ENCODE data around the gene SLC7A9.

The SLC7A9 gene

DNA sequence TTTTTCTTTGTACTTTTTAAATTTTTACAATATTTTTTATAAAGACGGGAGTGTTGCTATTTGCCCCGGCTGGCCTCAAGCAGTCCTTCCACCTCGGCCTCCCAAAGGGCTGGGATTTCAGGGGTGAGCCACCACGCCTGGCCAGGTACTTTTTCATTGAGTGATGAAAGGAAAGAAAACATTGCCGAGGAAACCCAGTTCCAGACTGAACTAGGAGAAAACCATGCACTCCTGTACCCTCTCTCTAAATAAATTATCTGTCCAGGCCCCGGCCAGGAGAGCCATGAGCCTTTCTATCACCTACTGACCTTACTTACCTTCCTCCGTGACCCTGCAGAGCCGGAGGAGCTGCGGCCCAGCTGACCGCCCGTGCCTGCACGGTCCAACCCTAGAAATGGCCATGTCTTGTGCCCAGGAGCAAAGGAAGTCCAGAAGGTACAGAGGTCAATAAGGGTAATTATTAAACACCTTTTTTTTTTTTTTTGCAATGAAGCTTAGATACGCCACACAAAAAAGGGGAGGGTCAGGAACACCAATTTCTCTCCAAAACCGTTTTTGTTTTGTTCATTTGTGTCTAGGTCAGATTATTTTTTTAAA is at the start of gene SLC7A9:
SLC7A9 (minus strand) TSS at position 399 of the 597 bp plus-strand sequence. CDS start 1,233 bp downstream, outside the sequence.
- no peak for DNase-seq (ENCODE audit: low read depth, low spot score)

DNA sequence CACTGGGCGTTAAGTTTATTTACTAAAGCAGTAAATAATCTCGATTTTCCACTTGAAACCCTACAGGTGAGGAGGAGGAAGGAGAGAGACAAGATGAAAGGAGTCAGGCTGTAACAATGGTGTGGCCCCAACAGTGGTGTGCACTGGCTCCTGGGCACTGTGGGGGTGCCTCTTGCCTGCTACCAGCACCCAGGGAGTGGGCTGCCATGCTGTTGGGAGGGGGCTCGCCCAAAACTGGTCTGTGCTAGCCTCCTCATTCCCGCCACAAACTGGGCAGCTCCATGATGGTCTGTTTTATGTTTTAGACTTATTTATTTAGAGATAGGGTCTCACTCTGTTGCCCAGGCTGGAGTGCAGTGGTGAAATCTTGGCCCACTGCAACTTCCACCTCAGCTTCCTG is 49.8 kb upstream of the SLC7A9 start:
- no peak for DNase-seq (ENCODE audit: low read depth, low spot score)

DNA sequence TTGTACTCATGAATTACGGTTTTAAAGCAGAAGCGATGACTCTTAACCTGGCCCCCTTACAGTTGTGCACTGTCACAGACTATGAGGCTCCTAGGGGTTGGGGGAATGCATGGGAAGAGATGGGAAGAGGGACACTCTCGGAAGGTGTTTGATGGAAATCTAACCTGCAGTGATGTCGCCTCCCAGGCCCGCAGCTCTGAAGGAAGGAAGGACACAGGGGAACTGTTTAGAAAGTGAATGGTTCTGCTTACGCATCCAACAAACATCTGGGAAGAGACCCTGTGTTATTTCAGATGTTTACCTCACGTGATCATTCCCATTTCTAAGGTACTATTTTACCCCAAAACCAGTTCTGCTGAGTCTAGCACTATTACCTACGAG is 48.0 kb upstream of the SLC7A9 start:
- DNase-seq (ENCODE audit: low read depth, low spot score) = no peak

DNA sequence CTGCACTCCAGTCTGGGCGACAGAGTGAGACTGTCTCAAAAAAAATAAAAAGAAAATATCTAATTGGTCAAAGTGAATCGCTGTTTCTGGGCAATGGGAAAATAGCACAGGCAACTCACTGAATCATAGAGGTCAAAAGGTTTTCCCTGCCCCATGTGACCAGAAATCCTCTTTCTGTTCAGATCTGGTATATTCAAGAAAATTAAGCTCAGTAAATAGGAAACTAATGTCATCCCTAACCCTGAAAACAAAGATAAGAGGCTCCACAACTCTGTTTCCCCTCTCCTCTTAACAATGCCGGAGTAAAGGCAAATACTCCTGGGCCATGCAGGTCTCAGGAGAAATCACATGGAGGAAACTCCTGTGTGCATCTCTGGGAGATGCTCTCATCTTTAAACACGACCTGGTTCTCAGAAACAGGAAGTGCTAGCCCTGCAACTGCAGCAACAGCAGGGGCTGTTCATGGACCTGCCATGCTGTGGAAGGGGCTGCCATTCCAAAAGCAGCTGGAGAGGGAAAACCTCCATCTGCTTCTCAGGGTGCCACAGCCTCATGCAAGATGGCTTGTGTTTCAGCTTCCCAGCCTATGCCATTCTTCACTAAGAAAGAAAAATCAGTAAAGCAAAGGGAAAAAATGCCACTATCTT is 47.5 kb upstream of the SLC7A9 start:
- DNase-seq (ENCODE audit: low read depth, low spot score) = no peak

DNA sequence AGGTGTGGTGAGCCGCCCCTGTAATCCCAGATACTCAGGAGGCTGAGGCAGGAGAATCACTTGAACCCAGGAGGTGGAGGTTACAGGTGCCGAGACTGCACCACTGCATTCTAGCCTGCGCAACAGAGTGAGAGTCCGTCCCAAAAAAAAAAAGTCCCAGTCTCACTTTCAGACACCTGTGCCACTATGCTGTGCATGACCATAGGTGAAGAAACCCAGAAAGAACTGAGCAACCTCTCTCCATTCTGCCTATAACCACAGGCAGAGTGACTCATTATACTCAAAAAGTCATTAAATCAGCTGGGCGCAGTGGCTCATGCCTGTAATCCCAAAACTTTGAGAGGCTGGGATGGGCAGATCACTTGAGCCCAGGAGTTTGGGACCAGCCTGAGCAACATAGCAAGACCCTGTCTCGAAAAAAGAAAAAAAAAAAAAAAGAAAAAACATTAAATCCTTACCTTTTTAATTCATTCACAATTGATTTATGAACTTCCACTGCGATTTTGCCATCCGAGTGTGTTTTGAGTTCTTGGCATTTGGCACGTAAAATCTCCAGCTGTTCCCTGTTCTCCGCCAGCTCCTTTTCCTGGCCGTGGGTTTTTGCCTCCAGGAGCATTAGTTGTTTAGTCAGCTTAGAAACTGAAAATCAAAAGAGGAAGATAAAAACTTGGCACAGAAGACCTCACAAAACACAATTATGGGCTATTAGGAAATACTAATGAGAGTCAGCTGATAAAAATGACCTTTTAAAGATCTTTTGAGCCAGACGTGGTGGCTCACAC is 45.5 kb upstream of the SLC7A9 start:
- DNase-seq (ENCODE audit: low read depth, low spot score) = peak; percentile 3

DNA sequence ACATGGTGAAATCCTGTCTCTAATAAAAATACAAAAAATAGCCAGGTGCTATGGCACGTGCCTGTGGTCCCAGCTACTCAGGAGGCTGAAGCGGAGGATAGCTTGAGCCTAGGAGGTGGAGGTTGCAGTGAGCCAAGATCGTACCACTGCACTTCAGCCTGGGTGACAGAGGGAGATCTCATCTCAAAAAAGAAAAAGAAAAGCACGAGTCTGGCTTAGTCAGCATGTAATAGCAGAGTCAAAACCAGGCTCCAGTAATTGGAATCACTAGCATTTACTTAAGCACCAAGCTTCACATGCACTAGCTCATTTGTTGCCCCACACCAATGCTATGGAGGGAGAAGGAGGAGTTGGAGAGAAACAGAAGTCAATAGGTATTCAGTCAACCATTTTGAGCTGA is 41.9 kb upstream of the SLC7A9 start:
- no peak for DNase-seq (ENCODE audit: low read depth, low spot score)

DNA sequence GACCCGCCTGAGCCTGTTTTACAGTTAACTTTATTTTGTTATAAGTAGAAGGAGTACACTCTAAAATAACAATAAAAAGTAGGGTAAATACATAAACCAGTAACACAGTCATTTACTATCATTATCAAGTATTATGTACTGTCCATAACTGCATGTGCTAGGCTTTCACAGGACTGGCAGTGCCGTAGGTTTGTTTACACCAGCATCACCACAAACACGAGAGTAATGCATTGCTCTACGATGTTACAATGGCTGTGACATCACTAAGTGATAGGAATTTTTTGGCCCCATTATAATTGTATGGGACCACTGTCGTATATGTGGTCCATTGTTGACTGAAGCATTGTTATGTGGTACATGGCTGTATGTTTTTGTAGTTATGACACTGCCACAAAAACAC is 41.3 kb upstream of the SLC7A9 start:
- DNase-seq (ENCODE audit: low read depth, low spot score) = no peak

DNA sequence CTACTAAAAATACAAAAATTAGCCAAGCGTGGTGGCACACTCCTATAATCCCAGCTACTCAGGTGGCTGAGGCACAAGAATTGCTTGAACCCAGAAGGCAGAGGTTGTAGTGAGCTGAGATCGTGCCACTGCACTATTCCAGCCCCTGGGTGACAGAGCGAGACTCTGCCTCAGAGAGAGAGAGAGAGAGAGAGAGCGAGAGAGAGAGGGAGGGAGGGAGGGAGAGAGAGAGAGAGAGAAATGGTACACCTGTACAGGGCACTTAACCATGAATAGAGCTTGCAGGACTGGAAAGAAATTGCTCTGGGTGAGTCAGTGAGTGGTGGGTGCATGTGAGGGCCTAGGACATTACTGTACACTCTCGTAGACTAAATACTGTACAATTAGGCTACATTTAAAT is 40.5 kb upstream of the SLC7A9 start:
- no peak for DNase-seq (ENCODE audit: low read depth, low spot score)

DNA sequence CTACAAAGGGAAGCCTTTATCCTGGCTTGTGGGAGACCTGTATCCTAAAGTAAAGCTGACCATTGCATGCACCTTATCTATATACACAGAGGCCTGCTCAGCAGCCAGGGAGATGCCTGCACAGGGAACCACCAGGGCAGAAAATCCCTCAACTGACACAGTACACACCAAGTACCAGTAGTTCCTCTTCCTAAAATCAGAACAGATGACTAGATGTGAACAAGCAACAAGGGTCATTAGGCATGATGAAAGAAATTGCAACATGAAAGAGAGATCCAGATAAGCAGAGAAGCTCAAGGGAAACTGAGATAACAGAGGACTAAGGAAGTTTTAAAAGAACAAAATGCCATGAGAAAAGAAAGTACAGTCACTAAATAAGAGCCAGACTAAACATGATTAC is 39.7 kb upstream of the SLC7A9 start:
- DNase-seq (ENCODE audit: low read depth, low spot score) = no peak

DNA sequence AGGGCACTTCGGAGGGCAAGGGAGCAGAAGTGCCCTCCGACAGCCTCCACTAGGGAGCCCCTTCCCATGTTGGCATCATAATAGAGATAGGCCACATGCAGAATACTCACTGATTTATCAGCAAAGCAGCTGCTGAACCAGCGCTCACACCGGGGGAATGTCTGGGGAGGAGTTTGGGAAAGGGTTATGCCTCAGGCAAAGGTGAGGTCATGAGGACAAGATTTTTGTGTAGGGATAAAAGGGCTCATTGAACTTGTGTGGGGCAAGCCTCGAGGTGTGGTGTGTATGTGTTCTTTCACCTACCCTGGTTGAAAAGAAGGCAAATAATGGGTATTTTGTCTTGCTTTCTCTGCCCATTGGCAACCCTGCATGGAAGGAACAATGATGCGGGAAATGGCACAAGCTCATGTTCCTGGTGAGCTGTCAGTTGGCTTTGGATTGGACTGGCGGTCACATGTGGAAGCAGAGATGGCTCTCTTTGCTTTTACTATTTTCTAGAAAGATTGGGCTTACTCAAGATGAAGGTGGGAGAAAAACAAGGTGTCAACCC is 39.1 kb upstream of the SLC7A9 start:
- DNase-seq (ENCODE audit: low read depth, low spot score) = no peak

DNA sequence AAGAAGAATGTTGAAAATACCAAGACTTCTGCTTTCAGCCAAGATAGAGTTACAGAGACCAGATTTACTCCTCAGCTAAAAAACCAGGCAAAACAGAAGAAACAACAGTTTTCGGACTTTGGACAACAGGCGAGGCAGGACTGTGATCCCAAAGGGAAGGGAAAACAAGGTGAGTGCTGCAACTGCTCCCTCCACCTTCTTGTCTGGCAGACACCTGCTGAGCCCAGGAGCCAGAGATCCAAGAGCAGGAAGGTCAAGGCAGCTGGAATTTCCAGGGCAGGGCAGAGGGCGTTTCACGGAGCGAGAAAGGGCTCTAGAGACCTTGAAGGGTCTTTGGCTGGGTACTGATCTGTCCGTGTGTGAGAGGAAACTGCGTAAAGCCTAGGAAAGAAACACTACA is 32.9 kb upstream of the SLC7A9 start:
- DNase-seq (ENCODE audit: low read depth, low spot score) = no peak

DNA sequence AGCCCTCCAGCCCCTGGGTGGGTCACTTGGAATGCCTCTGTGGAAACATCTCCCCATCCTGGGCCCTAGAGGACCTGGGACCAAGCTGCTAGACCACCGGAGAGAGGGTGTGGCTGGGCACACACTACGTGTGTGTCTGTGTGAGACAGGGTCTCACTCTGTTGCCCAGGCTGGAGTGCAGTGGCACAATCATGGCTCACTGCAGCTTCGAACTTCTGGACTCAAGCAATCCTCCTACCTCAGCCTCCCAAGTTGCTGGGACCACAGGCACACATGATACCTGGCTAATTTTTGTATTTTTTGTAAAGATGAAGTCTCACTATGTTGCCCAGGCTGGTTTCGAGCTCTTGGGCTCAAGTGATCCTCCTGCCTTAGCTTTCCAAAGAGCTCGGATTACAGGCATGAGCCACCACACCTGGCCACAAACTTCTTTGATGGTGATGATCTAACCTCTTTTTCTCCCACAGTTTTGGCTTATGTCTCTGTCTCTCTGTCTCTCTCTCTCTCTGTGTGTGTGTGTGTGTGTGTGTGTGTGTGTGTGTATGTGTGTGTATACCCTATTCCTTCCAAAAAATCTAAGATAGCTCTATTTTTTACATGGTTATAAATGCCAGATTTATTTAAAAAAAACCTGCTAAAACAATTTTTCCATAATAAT is 32.1 kb upstream of the SLC7A9 start:
- DNase-seq (ENCODE audit: low read depth, low spot score) = no peak

DNA sequence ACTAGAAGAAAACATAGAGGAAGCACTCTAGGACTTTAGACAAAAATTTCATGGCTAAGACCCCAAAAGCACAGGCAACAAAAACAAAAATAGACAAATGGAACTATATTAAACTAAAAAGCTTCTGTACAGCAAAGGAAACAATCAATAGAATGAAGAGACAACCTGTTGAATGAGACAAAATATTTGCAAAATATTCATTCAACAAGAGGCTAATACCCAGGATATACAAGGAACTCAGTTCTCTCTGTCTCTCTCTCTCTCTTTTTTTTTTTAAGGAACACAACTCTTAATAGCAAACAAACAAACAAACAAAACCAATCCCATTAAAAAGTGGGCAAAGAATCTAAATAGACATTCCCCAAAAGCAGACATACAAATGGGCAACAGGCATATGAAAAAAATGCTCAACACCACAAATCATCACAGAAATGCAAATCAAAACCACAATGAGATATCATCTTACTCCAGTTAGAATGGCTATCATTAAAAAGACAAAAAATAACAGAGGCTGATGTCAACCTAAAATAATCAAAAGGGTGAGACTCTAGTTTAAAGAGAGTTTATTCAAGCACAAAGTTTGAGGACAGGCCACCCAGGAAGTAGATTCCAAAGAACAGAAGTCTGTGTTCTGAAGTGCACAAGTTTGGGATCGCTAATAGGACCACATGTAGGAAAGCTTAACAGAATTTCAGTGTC is 27.1 kb upstream of the SLC7A9 start:
- DNase-seq (ENCODE audit: low read depth, low spot score) = peak; percentile 23

DNA sequence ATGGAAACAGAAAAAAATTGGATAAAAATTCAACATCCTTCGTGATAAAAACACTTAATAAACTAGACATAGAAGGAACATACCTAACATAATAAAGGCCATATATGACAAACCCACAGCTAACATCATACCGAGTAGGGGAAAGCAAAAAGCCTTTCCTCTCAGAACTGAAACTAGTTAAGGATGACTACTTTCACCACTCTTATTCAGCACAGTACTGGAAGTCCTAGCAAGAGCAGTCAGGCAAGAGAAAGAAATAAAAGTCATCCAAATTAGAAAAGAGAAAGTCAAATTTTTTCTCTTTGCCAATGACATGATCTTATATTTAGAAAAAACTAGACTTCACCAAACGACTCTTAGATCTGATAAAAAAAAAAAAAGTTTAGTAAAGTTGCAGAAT is 25.8 kb upstream of the SLC7A9 start:
- no peak for DNase-seq (ENCODE audit: low read depth, low spot score)

DNA sequence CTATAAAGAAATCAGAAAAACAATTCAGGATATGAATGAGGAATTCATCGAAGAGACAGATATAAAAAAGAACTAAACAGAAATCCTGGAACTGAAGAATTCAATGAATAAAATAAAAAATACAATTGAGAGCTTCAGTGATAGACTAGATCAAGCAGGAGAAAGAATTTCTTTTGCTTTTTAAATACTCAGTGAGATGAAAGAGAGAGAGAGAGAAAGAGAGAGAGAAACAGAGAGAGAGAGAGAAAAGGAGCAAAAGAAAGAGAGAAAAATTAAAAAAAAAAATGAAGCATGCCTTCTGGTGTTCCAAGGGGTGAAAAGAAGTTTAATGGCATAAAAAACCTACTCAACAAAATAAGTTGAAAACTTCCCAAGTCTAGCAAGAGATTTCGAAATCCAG is 22.0 kb upstream of the SLC7A9 start:
- DNase-seq (ENCODE audit: low read depth, low spot score) = no peak

DNA sequence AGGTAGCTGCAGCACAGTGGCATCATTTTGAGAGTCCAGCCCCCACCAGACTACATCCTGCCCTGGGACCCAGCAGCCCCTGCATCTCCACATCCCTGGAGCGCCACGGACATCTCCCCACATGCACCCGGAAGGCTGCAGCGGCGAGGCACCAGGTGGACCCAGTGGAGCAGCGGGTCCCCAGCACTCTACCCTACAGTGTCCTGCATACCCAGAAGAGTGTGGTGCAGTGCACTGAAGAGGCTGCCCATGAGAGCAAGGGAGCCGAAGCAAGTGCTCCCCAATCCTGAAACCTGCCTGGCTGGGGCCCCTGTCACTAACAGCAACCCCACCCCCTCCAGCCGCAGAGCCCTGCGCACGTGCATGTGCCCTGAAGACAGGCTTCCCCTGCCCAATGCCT is 21.3 kb upstream of the SLC7A9 start:
- DNase-seq (ENCODE audit: low read depth, low spot score) = no peak

DNA sequence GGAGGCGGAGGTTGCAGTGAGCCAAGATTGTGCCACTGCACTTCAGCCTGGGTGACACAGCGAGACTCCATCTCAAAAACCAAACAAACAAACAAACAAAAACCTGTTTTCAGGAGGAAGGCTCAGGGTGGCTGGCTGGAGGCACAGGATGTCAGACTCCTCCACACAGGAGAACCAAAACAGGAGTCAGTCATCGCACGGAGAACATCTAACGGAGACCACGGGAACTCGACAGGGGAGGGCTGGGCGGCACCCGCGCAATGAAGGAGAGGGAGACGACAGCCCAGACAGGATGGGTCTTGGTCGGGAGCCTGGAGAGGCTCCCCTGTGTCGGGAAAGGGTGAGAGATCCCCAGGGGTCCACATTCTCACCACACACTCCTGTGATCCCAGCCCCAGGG is 20.8 kb upstream of the SLC7A9 start:
- DNase-seq (ENCODE audit: low read depth, low spot score) = no peak

DNA sequence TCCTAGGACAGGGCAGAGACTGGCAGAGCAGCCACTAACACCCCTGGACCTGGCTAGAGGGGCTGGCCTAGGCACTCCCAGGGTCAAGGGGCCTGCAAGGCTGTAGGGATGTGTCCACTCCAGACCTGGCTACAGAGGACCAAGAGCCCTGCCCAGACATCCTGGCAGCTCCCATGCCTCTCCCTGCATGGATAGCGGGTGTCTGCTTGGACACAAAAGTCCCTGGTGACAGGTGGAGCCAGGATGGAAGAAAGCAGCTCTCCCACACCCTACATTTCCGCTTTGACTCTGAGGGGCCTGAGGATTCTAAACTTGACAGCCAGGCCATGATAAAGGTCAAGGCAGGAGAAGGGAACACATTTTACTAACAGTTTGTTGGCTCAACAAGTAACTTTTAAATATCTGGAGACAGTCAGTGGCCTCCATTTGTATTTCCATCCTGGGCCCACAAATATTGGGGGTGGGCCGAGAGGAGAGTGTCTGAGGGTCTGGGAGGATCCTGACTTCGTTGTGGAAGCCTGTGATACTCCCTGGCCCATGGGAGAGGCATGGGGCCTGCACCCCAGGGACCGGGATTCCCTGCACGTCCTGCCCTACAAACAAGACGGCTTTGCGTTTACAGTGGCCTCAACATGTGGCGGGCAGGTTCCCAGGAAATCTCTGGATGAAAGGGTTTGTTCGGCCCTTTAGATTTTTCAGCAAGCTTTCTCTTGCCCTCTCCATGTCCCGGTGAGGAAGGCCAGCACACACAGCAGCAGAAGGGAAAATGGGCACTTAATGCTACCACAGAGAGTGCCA is 19.8 kb upstream of the SLC7A9 start:
- DNase-seq (ENCODE audit: low read depth, low spot score) = no peak

DNA sequence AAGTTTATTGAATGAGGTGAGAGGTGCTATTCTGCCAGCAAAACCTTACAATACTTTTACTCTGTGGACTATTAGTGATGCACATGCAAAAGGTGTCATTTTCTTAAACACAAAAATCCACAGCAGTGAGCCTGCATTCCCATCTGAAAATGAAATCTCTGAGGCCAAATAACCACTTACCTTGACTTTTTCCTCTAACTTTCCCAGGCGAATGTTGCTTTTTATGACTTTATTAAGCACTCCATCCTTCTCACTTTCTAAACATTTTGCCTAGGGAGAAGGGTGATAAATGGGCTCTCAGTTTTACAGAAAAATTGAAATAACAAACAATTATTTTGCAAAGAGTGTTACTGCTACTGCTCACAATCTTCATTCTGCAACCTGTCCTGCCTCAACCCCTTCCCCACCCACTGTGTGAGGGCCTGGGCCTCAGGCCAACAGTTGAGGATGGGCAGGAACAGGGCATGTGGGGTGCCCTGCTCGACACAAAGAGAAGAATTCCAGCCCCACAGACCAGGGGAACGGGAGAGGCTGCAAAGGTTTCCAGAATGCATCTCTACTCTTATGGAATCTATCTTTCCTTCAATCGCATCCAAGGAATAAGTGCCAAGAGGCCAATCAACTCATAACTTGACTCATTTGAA is 18.1 kb upstream of the SLC7A9 start:
- DNase-seq (ENCODE audit: low read depth, low spot score) = no peak

DNA sequence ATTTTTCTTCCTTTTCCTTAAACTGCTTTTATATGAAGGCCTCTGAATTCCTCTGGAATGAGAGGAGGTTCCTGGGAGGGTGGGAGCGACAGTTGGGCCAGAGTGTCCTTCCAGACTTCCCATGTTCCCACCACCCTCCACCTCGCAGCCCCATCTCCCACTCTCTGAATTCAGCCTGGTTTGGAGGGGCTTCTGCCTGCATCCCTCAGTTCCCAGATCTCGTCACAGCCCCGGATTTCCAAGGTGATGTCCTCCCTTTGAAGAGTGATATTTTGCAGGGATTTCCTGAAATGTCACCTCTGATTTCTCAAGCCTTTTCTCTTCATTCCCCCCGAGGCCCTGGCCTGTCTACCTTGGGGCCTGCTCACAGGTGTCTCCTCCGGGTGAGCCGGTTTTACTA is 16.7 kb upstream of the SLC7A9 start:
- DNase-seq (ENCODE audit: low read depth, low spot score) = no peak
